OCI-LY3 (cell line): ENCODE measurements around the gene LTBP1.

Source experiments
- H2AFZ ChIP-seq: fragments of 200-600, 300-600 bp; shearing (Covaris generic); 2 replicates; pipeline ENCODE4 v1.6.0; 2014; ENCODE audit warnings: antibody characterized with exemption, low read depth, low read length
- H3K27ac ChIP-seq: fragments of 200-600, 300-600 bp; sonication (generic); 2 replicates; pipeline ENCODE4 v1.5.1; 2014; ENCODE audit warnings: mild to moderate bottlenecking, low read length, moderate library complexity, mixed read lengths
- H3K27me3 ChIP-seq: fragments of 200-600, 300-600 bp; sonication (generic); 2 replicates; pipeline ENCODE4 v1.6.1; 2014; ENCODE audit warnings: low read depth, low read length, mixed read lengths
- H3K36me3 ChIP-seq: fragments of 200-600, 300-600 bp; sonication (generic); replicated peaks from 2 replicates; pipeline ENCODE3; 2014; ENCODE audit warnings: low read depth, low read length, mixed read lengths
- H3K4me1 ChIP-seq: fragments of 300-600, 200-600 bp; sonication (generic); 2 replicates; pipeline ENCODE4 v1.6.1; 2014; ENCODE audit warnings: low read length, mixed read lengths
- H3K4me2 ChIP-seq: fragments of 200-600, 300-600 bp; sonication (generic); 2 replicates; pipeline ENCODE4 v1.6.1; 2014; ENCODE audit warnings: low read length, mixed read lengths
- H3K4me3 ChIP-seq: fragments of 300-600, 200-600 bp; sonication (generic); 2 replicates; pipeline ENCODE4 v1.5.1; 2014; ENCODE audit warnings: antibody characterized with exemption, mild to moderate bottlenecking, low read length, moderate library complexity
- H3K79me2 ChIP-seq: fragments of 300-600, 200-600 bp; shearing (Covaris generic); 2 replicates; pipeline ENCODE4 v1.6.1; 2014; ENCODE audit warnings: mild to moderate bottlenecking, low read length, mixed read lengths
- H3K9ac ChIP-seq: fragments of 300-600, 200-600 bp; shearing (Covaris generic); 2 replicates; pipeline ENCODE4 v1.6.0; 2014; ENCODE audit warnings: mild to moderate bottlenecking, low read length, moderate library complexity
- H3K9me3 ChIP-seq: fragments of 200-600, 300-600 bp; shearing (Covaris generic); 2 replicates; pipeline ENCODE4 v1.6.1; 2014; ENCODE audit warnings: low read length, mixed read lengths; ENCODE audit not compliant: insufficient read depth
- H4K20me1 ChIP-seq: fragments of 200-600, 300-600 bp; sonication (generic); 2 replicates; pipeline ENCODE4 v1.6.1; 2016; ENCODE audit warnings: low read length, mixed read lengths; ENCODE audit not compliant: insufficient read depth
- EZH2phosphoT487 ChIP-seq: fragments of 200-600 bp; shearing (Covaris generic); IDR thresholded peaks from 2 replicates; pipeline ENCODE4 v1.6.1; 2018; ENCODE audit warnings: antibody characterized with exemption, mixed run types, low read depth
- TF ChIP-seq, protein P1 (sequence below): fragments of 200-600, 300-600 bp; sonication (generic); IDR thresholded peaks from 2 replicates; pipeline ENCODE4 v1.5.1; 2014; ENCODE audit warnings: antibody characterized with exemption, low read length, low read depth

LTBP1 gene

DNA sequence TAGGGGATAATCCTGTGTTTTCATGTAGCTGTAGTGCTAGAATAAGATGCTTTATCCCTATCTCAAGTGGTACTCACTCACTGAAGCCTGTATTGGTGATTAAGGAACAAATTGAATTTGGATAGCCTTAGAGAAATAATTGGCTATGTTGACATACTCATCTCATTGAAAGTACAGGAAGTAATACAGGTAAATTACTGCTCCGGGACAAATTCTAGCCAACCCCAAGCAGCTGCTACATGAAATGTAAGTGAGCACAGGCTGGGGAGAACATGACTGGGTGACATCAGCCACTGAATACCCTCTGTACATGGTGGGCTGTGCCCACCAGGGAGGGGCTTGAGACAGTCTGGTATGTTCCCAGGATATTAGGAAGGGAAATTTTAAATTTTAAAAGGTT is 341.3 kb downstream of the LTBP1 start:
- Histone ChIP-seq H3K27me3 (no peaks in the 10 kb centered on the region), H3K4me3 (no peak overlapping the region), H3K9ac (no peak overlapping the region), H2AFZ (no peak overlapping the region), H3K36me3 (no peaks in the 10 kb centered on the region), H3K9me3 (no peaks in the 10 kb centered on the region), H3K79me2 (no peaks in the 10 kb centered on the region), H3K27ac (no peak overlapping the region), H3K4me2 (no peak overlapping the region), H3K4me1 (peaks cover 23% of the 10 kb centered on the region), H4K20me1 (no peaks in the 10 kb centered on the region)
- TF ChIP-seq, protein P1, sequence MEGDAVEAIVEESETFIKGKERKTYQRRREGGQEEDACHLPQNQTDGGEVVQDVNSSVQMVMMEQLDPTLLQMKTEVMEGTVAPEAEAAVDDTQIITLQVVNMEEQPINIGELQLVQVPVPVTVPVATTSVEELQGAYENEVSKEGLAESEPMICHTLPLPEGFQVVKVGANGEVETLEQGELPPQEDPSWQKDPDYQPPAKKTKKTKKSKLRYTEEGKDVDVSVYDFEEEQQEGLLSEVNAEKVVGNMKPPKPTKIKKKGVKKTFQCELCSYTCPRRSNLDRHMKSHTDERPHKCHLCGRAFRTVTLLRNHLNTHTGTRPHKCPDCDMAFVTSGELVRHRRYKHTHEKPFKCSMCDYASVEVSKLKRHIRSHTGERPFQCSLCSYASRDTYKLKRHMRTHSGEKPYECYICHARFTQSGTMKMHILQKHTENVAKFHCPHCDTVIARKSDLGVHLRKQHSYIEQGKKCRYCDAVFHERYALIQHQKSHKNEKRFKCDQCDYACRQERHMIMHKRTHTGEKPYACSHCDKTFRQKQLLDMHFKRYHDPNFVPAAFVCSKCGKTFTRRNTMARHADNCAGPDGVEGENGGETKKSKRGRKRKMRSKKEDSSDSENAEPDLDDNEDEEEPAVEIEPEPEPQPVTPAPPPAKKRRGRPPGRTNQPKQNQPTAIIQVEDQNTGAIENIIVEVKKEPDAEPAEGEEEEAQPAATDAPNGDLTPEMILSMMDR: no peak

DNA sequence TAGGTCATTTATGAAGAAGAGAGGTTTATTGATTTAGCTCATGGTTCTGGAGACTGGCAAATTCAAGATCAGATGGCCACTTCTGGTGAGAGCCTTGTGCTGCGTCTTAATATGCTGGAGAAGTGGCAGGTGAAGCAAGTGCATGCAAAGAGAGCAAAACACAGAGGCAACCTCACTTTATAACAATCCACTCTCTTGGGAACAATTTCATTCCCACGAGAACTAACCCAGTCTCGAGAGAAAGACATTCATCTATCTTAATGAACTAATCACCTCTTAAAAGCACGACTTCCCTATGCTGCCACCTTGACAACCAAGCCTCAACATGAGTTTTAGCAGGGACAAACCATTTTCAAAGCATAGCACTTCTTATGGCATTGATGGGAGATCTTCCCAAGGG is 343.2 kb downstream of the LTBP1 start:
- Histone ChIP-seq H3K27ac (no peak overlapping the region), H3K4me3 (no peak overlapping the region)

DNA sequence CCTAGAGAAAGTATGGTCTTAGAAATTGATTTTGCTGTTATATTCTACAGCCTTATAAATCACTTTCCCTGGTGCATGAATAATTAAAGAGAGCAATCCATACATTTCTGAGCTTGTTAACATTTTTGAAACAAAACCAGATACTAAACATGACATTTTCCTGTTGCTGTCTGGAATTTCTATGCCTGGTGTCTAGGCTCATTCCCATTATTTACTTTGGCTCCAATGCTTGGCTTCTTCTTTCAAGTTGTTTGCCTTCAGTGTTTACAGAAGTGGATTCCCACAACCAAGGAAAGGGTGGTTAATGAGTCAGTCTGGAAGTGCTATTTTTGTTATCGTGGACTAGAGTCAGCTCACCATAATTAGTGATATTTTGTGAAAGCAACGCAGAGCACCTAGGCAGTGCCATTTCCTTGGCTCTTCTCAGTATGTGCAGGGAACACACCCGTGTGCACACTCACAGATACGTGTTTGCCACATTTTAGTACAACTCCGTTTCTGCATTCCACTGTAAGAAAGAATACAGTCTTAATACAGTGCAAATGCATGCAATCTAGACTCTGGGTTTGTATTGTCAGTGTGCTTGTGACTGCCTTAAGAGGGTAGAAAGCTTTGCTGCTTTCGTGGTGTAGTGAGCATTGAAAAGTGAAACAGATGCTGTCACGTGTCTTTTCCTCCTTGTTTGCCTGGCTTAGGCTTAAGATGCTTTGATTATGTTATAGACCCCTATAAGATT is 344.7 kb downstream of the LTBP1 start:
- peak overlapping the region; percentile 41 for H3K4me3 ChIP-seq
- no peaks in the 10 kb centered on the region for H3K27me3 ChIP-seq
- H3K9ac ChIP-seq: no peak overlapping the region
- H3K4me2 ChIP-seq: peak overlapping the region; percentile 64
- H4K20me1 ChIP-seq: no peaks in the 10 kb centered on the region
- H3K36me3 ChIP-seq: no peaks in the 10 kb centered on the region
- H2AFZ ChIP-seq: peak overlapping the region; percentile 70; the same call in 1 of the 2 replicates
- H3K9me3 ChIP-seq: no peaks in the 10 kb centered on the region
- H3K4me1 ChIP-seq: peaks cover 23% of the 10 kb centered on the region
- H3K27ac ChIP-seq: no peak overlapping the region
- no peaks in the 10 kb centered on the region for H3K79me2 ChIP-seq
- TF ChIP-seq, protein P1: no peak
- no peak for TF ChIP-seq EZH2phosphoT487

More for the DNA sequence above, 343.2 kb downstream of the LTBP1 start:
- no peaks in the 10 kb centered on the region for H3K27me3 ChIP-seq
- H3K9me3 ChIP-seq: no peaks in the 10 kb centered on the region
- no peak overlapping the region for H2AFZ ChIP-seq
- no peak overlapping the region for H3K9ac ChIP-seq
- no peaks in the 10 kb centered on the region for H3K36me3 ChIP-seq
- no peak overlapping the region for H3K4me2 ChIP-seq
- no peaks in the 10 kb centered on the region for H3K79me2 ChIP-seq
- H3K4me1 ChIP-seq: peaks cover 23% of the 10 kb centered on the region
- TF ChIP-seq EZH2phosphoT487: no peak
- TF ChIP-seq, protein P1: no peak
- H4K20me1 ChIP-seq: no peaks in the 10 kb centered on the region

DNA sequence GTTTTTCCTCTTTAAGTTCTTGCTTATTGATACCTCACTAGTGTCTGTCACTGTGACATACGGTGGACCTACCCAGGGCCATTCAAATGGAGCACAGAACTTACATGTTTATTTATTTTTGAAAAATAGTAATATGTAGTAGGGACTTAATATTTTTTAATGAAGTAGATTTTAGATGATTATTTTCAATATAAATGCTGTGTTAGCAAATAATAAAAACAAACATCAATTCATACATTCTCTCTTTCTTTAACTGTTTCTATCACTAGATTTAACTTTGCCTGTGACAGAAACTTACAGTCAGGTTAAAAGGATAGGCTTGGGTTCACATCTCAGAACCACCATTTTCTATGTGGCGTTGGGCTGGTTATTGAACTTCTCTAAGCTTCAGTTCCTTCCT is 345.3 kb downstream of the LTBP1 start:
- H2AFZ ChIP-seq: peak overlapping the region; percentile 70; the same call in 1 of the 2 replicates
- H3K9me3 ChIP-seq: no peaks in the 10 kb centered on the region
- no peak overlapping the region for H3K27ac ChIP-seq
- H3K79me2 ChIP-seq: no peaks in the 10 kb centered on the region
- no peaks in the 10 kb centered on the region for H3K36me3 ChIP-seq
- H3K4me1 ChIP-seq: peaks cover 23% of the 10 kb centered on the region
- no peak overlapping the region for H3K9ac ChIP-seq
- no peaks in the 10 kb centered on the region for H3K27me3 ChIP-seq
- peak overlapping the region; percentile 41 for H3K4me3 ChIP-seq
- peak overlapping the region; percentile 64 for H3K4me2 ChIP-seq
- TF ChIP-seq EZH2phosphoT487: no peak
- TF ChIP-seq, protein P1: no peak
- H4K20me1 ChIP-seq: no peaks in the 10 kb centered on the region
